Astrocyte of the hippocampus (primary cell): ENCODE data around the gene WFDC9.
"Not testable (repeated sequence)": the region's sequence is repeated elsewhere in the genome, so short reads cannot be mapped to it uniquely, and the experiment has no call there.

Experiments
- DNase-seq: peaks from one replicate; pipeline ENCODE4 v3.0.0; 2011; ENCODE audit warnings: low read depth, low spot score

The WFDC9 gene

DNA sequence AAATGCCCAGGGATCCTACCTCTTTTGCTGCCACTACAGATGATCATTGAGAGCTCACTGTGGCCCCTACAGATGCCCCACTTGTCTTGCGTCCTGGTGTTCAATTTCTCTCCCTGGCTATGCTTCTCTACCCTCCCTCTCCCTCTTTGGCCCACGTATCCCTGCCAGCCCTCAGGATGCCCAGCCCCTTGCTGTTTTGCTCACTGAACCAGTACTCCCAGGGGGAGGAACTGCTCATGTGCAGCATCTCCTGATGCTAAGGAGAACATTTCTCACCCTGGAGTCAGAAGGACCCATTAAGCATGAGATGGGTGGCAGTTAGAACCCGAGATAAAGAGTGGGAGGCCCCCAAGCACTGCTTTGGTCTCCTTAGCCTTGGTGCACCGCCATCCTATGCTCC lies at the start of gene WFDC9:
Gene WFDC9, minus strand, starts transcription at position 101 of the 400 bp plus-strand sequence. CDS start 21,103 bp downstream, outside the sequence.
- DNase-seq = no peak

DNA sequence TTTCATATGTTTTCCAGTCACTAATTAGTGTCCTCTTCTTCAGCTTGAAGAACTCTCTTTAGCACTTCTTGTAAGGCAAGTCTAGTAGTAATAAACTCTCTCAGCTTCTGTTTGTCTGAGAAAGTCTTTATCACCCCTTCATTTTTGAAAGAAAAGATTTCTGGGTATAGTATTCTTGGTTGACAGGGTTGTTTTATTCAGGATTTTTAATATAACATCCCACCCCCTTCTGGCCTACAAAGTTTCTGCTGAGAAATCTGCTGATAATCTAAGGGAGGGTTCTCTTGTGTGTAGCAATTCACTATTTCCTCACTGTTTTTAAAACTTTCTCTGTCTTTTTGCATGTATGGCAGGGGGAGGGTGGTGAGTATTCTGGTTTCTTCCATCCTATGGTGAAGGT lies 48.6 kb upstream of the WFDC9 start:
- no peak for DNase-seq

DNA sequence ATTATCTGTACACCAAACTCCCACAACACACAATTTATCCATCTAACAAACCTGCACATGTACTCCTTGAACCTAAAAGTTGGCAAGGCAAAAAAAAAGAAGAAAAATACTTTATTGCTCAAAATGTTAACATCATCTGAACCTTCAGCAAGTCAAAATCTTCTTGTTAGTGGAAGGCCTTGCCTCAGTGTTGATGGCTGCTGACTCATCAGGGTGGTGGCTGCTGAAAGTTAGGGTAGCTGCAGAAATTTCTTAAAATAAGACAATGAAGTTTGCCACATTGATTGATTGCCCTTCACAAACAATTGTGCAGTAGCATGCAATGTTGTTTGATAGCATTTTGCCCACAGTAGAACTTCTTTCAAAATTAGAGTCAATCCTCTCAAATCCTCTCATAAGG lies 41.7 kb upstream of the WFDC9 start:
- no peak for DNase-seq

DNA sequence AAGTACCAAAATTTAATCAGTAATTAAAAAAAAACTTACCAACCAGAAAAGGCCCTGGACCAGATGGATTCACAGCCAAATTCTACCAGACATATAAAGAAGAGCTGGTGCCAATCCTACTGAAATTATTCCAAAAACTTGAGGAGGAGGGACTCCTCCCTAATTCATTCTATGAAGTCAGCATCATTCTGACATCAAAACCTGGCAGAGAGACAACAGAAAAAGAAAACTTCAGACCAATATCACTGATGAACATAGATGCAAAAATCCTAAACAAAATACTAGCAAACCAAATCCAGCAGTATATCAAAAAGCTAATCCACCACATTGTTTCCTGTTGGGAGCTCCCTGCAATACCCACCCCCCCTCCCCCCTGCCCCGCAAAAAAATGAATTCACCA lies 39.1 kb upstream of the WFDC9 start, which contains the start of gene WFDC11:
Gene WFDC11, minus strand, starts transcription at position 101 of the 400 bp plus-strand sequence. CDS start 19,639 bp downstream, outside the sequence.
- no peak for DNase-seq

DNA sequence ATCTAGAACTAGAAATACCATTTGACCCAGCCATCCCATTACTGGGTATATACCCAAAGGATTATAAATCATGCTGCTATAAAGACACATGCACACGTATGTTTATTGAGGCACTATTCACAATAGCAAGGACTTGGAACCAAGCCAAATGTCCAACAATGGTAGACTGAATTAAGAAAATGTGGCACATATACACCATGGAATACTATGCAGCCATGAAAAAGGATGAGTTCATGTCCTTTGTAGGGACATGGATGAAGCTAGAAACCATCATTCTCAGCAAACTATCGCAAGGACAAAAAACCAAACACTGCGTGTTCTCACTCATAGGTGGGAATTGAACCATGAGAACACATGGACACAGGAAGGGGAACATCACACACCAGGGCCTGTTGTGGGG lies 26.0 kb upstream of the WFDC9 start:
- not testable (repeated sequence) for DNase-seq

DNA sequence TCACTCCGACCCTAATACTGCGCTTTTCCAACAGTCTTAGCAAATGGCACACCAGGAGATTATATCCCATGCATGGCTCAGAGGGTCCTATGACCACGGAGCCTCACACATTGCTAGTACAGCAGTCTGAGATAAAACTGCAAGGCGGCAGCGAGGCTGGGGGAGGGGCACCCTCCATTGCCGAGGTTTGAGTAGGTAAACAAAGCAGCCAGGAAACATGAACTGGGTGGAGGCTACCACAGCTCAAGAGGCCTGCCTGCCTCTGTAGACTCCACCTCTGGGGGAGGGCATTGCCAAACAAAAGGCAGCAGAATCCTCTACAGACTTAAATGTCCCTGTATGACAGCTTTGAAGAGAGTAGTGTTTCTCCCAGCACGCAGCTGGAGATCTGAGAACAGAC lies 20.6 kb upstream of the WFDC9 start:
- DNase-seq = not testable (repeated sequence)

DNA sequence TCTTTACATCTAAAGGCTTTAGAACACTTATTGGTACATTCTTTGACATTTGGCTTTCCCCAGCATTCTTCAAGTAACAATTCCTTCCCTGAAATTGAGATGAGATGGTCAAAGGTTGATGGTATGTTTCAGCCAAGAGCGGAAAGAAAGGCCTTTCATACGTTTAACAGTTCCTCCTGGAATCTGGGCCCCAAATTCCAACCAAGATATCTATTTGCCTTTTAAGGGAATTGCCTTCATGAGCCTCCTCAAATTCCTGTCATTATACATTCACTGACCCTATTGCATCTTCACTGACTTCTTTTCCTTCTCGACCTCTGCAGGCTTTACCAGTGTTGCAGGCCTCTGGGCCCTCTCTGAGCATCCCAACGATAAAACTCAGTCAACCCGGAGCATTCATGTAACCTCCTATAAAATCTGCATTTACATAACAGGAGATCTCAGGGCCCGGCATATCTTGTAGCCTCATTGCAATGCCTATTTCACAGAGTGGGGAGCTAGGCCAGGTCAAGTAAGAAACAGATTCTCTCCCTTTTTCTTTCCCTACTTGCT lies 18.3 kb upstream of the WFDC9 start:
- DNase-seq = no peak

DNA sequence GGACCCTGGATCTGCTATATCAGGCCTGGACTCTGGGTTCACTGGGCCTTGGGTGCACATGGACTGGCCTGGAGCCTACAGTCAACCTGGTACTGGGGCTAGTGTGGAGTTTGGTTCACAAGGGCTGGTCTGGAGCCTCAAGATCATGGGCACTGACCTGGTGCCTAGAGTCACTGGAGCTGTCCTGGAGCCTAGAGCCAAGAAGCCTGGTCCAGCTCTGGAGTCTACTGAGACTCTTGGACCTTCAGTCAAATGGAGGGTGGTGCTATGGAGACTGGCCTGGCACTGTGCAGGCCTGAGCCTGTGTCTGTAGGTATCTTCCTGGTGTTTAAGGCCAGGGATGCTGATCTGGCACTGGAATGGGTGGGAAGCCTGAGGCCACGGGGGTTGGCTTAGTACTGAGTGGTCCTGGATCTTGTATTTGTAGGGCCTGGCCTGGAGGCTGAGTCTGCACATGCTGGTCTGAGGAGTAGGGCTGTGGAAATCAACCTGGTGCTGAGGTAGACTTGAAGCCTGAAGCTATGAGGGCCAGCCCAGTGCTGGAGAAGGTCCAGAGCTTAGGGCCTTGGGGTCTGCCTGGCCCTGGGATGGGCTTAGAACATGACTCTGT lies 16.5 kb upstream of the WFDC9 start:
- no peak for DNase-seq

DNA sequence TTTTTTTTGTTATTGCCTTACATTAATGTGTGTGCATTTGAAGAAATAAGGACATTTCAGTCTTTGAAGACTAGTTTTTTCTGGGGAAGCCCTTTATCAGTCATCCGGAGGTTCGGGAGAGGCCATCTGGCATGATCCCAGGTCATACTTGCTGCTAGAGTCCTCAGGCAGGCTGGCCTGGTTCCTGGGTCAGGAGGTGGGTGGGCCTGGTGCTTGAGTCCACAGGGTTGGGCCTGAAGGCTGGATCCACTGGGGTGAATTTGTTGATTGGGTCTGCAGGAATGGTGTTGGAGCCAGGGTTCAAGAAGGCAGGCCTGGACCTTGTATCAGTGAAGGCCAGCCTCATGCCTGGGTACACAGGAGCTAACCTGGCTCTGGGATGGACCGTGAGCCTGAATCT lies 15.8 kb upstream of the WFDC9 start:
- DNase-seq = no peak

DNA sequence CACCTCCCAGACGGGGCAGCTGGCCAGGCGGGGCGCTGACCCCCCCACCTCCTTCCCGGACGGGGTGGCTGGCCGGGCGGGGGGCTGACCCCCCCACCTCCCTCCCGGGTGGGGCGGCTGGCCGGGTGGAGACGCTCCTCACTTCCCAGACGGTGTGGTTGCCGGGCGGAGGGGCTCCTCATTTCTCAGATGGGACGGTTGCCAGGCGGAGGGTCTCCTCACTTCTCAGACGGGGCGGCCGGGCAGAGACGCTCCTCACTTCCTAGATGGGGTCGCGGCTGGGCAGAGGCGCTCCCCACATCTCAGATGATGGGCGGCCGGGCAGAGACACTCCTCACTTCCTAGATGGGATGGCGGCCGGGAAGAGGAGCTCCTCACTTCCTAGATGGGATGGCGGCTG lies 14.8 kb upstream of the WFDC9 start:
- DNase-seq = not testable (repeated sequence)

DNA sequence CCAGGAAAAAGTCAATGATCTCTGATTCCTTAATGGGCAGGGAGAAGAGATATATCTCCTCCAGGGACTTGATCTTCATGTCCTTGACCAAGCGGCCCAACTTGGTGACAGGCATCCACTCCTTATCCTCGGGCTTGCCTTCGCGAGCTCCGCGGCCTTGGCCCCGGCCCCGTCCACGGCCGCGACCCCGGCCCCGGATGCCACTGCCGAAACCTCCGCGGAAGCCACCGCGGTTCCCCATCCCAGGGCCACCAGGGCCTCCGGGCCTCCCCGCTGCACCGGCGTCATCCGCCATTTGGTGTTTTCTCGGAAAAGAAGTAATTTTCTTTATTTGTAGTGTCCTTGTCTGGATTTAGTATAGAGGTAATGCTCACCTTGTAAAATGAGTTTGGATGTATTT lies 10.0 kb upstream of the WFDC9 start:
- DNase-seq = not testable (repeated sequence)

DNA sequence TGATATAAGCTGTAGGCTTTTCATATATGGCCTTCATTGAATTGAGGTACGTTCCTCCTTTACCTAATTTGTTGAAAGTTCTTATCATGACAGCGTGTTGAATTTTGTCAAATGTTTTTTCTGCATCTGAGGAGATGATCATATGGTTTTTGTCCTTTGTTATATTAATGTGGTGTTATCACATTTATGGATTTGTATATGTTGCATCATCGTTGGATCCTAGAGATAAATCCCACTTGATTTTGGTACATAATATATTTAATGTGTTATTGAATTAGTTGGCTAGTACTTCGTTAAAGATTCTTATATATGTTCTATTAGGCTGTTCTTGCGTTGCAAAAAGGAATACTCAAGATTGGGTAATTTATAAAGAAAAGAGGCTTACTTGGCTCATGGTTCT lies 8.6 kb upstream of the WFDC9 start:
- DNase-seq = no peak

DNA sequence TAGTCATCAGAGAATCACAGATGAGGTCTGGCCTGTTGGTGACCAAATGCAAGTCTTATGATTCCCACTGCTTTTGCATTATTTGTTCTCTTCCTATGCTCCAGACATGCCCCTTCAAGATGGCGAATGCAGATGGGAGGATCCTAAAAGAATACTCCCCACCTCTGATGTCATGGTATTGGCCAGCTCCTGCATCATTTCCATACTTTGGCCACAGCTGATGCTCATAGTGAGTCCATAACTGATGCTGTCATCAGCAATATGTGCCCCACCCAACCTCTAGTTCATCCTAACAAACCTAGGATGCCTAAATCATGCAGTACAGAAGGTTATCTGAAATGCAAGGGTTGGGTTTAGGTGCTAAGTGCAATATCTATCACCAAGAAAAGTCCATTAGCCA lies 5.4 kb upstream of the WFDC9 start:
- DNase-seq = no peak

DNA sequence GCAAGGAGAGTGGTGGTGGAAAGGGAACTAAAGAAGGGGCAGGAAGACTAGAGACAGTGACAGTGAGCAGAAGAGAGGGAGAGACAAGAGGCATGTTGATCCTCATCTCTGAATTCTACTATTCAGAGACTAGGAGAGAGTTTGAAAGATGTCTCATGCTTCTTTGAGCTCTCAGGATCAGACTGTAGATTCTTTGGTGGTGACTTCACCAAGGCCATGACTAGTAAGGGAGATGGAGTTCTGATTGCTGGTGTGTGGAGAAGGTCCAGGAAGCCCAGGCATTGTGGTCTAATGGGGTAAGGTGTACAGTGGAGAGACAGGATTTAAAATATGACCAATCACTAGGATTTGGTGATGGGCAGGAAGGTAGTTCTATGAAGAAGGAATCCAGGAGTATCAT lies 713 bp downstream of the WFDC9 start:
- no peak for DNase-seq

DNA sequence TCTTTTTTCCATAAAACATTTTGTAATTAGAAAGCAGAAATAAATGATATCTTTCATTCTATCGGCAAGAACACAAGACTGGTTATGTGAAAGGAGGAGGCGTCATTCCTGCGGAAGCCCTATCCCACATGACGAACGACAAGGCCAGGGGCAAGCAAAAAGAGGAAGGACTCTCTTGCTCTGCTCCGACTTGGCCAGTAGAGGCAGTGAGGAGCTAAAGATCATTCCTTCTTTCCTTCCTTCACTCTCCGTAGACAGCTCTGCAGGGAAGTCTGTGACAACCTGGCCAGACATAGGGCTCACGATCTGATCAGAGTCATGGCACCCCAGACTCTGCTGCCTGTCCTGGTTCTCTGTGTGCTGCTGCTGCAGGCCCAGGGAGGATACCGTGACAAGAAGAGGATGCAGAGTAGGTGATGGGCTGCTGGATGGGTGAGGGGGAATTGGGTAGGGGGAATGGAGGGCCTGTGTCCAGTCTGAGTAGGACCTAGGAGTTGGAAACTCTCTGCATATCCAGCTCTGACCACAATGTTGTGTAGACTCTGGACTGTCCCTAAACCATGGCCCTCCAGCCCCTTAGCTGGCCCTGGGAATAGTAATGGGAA lies 1.5 kb downstream of the WFDC9 start, which contains the start of gene WFDC10A:
Gene WFDC10A, plus strand, starts transcription at position 244 of the 605 bp plus-strand sequence. Its CDS starts 75 bp downstream, at position 319.
- peak; percentile 46 for DNase-seq

DNA sequence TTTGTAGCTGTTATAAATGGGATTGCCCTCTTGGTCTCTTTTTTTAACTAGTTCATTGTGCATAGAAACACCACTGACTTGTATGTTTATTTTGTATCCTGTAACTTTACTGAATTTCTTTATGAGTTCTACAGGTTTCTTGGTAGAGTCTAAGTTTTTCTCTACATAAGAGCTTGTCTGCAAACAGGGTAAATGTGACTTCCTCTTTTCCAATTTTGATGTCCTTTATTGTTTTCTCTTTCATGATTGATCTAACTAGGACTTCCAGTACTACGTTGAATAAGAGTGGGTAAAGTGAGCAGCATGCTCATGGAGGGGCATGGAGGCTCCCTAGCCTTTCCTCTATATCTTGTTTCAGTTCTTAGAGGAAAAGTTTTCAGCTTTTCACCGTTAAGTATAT lies 4.5 kb downstream of the WFDC9 start:
- no peak for DNase-seq

DNA sequence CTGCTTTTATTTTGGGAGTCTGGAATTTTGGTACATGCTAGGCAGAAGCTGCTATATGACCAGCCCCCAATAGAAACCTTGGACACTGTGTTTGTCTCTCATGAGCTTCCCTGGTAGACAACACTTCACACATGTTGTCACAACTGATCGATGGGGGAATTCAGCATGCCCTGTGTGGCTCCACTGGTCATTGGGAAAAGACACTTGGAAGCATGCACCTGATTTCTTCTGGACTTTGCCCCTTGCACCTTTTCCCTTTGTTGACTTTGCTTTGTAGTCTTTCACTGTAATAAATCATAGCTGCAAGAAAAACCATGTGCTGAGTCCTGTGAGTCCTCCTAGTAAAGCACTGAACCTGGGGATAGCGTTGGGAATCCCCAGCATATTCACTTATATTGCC lies 9.5 kb downstream of the WFDC9 start:
- DNase-seq = no peak

DNA sequence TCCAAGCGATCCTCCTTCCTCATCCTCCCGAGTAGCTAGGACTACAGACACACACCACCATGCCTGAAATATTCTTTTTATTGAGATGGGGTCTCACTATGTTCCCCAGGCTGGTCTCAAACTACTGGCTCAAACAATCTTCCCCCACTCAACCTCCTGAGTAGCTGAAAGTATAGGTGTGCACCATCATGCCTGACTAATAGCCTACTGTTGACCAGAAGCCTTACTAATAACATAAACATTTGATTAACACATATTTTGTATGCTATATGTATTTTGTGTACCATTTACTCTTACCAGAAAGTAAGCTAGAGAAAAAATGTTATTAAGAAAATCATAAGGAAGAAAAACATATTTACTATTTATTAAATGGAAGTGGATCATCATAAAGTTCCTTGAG lies 13.5 kb downstream of the WFDC9 start:
- DNase-seq = no peak

DNA sequence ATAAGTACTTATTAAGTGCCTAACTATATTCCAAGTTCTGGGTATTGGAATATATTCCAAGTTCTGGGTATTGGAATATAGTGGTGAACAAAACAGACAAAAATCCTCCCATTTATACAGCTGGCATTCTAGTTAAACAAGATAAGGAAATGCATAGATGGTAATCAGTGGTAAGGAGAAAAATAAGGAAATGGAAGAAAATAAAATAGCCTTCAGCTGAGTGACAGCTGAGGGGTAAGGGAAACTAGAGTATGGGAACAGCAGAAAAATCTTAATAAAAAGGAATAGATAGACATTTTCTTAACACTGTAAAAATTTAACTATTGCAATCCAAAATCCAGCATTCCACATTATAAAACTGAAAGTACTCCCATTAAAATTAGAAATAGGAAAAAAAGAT lies 18.8 kb downstream of the WFDC9 start:
- no peak for DNase-seq

DNA sequence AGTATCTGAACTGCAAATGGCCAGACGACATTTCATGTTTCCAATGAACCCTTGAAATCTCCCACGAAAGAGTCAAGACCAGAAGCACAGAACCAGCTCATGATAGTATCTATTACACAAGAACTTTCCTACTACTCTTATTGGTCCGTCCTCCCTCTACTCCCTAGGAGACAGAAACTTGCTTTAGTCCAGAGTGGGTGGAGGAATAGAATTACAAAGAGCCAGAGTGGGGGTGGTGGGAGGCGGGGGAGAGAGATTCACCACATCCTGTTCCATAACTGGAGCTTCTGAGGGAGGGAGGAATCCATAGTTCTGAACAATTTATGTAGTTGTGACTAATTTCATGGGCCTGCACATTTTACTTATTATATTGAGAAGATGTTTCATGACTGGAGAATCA lies 20.0 kb downstream of the WFDC9 start:
- no peak for DNase-seq

DNA sequence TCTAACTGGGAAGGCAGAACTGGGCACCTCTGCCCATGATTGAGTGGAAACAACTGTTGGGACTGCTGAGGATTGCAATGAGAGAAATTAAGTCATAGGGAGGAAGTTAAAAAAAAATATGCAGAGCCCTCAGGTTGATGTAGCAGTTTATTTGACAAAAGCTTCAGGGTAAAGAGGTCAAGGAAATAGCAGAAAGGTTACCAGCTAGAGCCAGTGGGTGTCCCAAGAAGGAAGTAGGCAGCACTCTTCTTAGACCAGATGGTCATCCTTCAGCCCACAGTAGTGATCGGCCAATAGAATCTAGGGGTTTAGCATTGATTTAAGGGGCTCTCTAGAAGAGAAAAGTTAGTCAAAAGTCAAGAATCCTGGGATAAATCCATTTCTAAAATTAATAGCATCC lies 23.3 kb downstream of the WFDC9 start:
- DNase-seq = no peak

DNA sequence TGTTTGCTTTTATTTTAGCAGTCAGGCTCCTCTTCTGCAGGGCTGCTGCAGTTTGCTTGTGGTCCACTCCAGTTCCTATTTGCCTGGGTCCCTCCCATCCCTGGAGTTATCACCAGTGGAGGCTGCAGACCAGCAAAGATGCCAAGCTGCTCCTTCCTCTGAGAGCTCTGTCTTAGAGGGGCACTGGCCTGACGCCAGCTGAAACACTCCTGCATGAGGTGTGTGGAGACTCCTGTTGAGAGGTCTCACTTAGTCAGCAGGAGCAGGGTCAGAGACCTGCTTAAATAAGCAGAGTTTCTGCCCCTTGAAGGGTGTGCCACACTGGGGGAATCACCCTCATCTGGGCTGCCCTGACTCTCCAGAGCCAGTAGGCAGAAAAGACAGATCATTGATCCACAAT lies 35.8 kb downstream of the WFDC9 start:
- no peak for DNase-seq

DNA sequence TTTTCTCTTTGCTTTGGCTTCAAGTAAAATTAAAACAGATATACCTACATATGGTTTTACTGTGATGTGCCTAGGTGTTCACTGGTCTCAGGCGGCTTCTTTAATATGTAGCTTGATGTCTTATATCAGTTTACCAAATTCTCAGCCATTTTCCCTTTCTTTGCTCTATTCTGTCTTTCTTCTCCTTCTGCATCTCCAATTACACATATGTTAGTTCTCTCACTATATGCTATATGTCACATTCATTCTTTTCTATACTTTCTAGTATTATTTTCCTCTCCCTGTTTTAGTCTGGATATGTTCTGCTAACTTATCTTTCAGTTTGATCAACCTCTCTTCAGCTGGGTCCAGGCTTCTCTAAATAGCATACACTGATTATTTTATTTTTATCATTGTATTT lies 37.6 kb downstream of the WFDC9 start:
- no peak for DNase-seq
